Activated T-helper 2 cell treated with anti-CD3 and anti-CD28 coated beads, Interferon-gamma antibody, Interleukin-2, Interleukin-4, amounts not matched to agents 10 μg/mL and 5 μg/mL and 100 μg/mL, durations not matched to agents 14 hours and 24 hours and 36 hours (primary cell): ENCODE measurements around the gene STT3A. TPM values are rescaled to one million over a fixed set of nuclear protein-coding genes. Genes with fewer than 3 reads are reported as not detected.
A peak's percentile ranks its signal among the peaks of the same experiment; 100 is the strongest.

Source experiments
- DNase-seq: peaks from one replicate; pipeline ENCODE4 v3.0.0; 2021; ENCODE audit warnings: low spot score
- H3K27ac Mint-ChIP-seq: one replicate; pipeline ENCODE4 v1.8.0; 2021; ENCODE audit warnings: mixed read lengths
- H3K27me3 Mint-ChIP-seq: one replicate; pipeline ENCODE4 v1.8.0; 2021; ENCODE audit warnings: low read depth, mixed read lengths
- H3K36me3 Mint-ChIP-seq: one replicate; pipeline ENCODE4 v1.8.0; 2021; ENCODE audit warnings: low read depth, mixed read lengths
- H3K4me1 Mint-ChIP-seq: one replicate; pipeline ENCODE4 v1.8.0; 2021; ENCODE audit warnings: low read depth, mixed read lengths
- H3K4me3 Mint-ChIP-seq: one replicate; pipeline ENCODE4 v1.8.0; 2021; ENCODE audit warnings: low read depth, mild to moderate bottlenecking, moderate library complexity, mixed read lengths
- H3K9me3 Mint-ChIP-seq: one replicate; pipeline ENCODE4 v1.8.0; 2021; ENCODE audit warnings: mixed read lengths
- intact Hi-C: fragments of 100-400 bp; cut with micrococcal nuclease; formaldehyde crosslinking; loops from one replicate; pipeline ENCODE4 v1.15.1; 2023
- total RNA-seq: library from RNA; stranded (reverse); gene quantifications from 2 replicates; pipeline ENCODE4 v1.2.3, GENCODE V29; 2022

Gene STT3A
- total RNA-seq, 1 donor from 2014 or later, result 198 TPM

GRCh38 chr11:125627236-125627910, 34.7 kb downstream of the STT3A start:
- no peak for DNase-seq
- Mint-ChIP-seq H3K36me3 (peaks cover 56% of the 10 kb centered on the region), H3K27me3 (no peaks in the 10 kb centered on the region), H3K9me3 (no peaks in the 10 kb centered on the region), H3K4me1 (peaks cover 35% of the 10 kb centered on the region), H3K27ac (no peak overlapping the region), H3K4me3 (peak overlapping the region; percentile 91)
- intact Hi-C loops, result loop anchor here (5.0 kb wide), 1 partner anchor 245 kb away; no protein-coding TSS in a partner anchor

- Mint-ChIP-seq H3K4me1 (peaks cover 14% of the 10 kb centered on the region), H3K36me3 (peaks cover 77% of the 10 kb centered on the region), H3K4me3 (no peak overlapping the region), H3K27ac (no peak overlapping the region), H3K9me3 (no peaks in the 10 kb centered on the region), H3K27me3 (no peaks in the 10 kb centered on the region)
- intact Hi-C loops, result no loop called here
- no peak for DNase-seq
These were observed 45.2 kb downstream of the STT3A start for GRCh38 chr11:125637840-125638239.

GRCh38 chr11:125638315-125638714, 45.7 kb downstream of the STT3A start:
- H3K9me3 Mint-ChIP-seq, result no peaks in the 10 kb centered on the region
- intact Hi-C loops, result no loop called here
- peaks cover 14% of the 10 kb centered on the region for H3K4me1 Mint-ChIP-seq
- peaks cover 73% of the 10 kb centered on the region for H3K36me3 Mint-ChIP-seq
- no peak overlapping the region for H3K4me3 Mint-ChIP-seq
- no peaks in the 10 kb centered on the region for H3K27me3 Mint-ChIP-seq
- DNase-seq, result no peak
- no peak overlapping the region for H3K27ac Mint-ChIP-seq

- Mint-ChIP-seq H3K27me3 (no peaks in the 10 kb centered on the region), H3K4me3 (no peak overlapping the region), H3K9me3 (no peaks in the 10 kb centered on the region), H3K36me3 (peaks cover 73% of the 10 kb centered on the region), H3K27ac (no peak overlapping the region), H3K4me1 (peaks cover 25% of the 10 kb centered on the region)
- no peak for DNase-seq
- intact Hi-C loops, result no loop called here
These were observed 53.2 kb downstream of the STT3A start for GRCh38 chr11:125645871-125646270.

GRCh38 chr11:125649465-125650166, 57.0 kb downstream of the STT3A start:
- no peak overlapping the region for H3K4me3 Mint-ChIP-seq
- H3K4me1 Mint-ChIP-seq, result peaks cover 33% of the 10 kb centered on the region
- H3K9me3 Mint-ChIP-seq, result no peaks in the 10 kb centered on the region
- H3K36me3 Mint-ChIP-seq, result peaks cover 65% of the 10 kb centered on the region
- peak overlapping the region; percentile 31 for H3K27ac Mint-ChIP-seq
- DNase-seq, result no peak
- intact Hi-C loops, result no loop called here
- H3K27me3 Mint-ChIP-seq, result no peaks in the 10 kb centered on the region

GRCh38 chr11:125662689-125663088, 70.0 kb downstream of the STT3A start:
- DNase-seq, result no peak
- H3K27me3 Mint-ChIP-seq, result no peaks in the 10 kb centered on the region
- peak overlapping the region; percentile 59 for H3K27ac Mint-ChIP-seq
- peaks cover 41% of the 10 kb centered on the region for H3K9me3 Mint-ChIP-seq
- intact Hi-C loops, result no loop called here
- H3K4me1 Mint-ChIP-seq, result peaks cover 24% of the 10 kb centered on the region
- H3K4me3 Mint-ChIP-seq, result no peak overlapping the region
- H3K36me3 Mint-ChIP-seq, result peaks cover 88% of the 10 kb centered on the region

- Mint-ChIP-seq H3K9me3 (peaks cover 41% of the 10 kb centered on the region), H3K36me3 (peaks cover 83% of the 10 kb centered on the region), H3K27ac (peak overlapping the region; percentile 59), H3K4me3 (no peak overlapping the region), H3K27me3 (no peaks in the 10 kb centered on the region), H3K4me1 (peaks cover 24% of the 10 kb centered on the region)
- intact Hi-C loops, result no loop called here
- DNase-seq, result no peak
These were observed 71.3 kb downstream of the STT3A start for GRCh38 chr11:125663910-125664309.

GRCh38 chr11:125667151-125667550, 74.5 kb downstream of the STT3A start:
- Mint-ChIP-seq H3K4me3 (no peak overlapping the region), H3K4me1 (peaks cover 33% of the 10 kb centered on the region), H3K27ac (no peak overlapping the region), H3K36me3 (peaks cover 84% of the 10 kb centered on the region), H3K27me3 (no peaks in the 10 kb centered on the region), H3K9me3 (peaks cover 41% of the 10 kb centered on the region)
- no peak for DNase-seq
- intact Hi-C loops, result no loop called here

GRCh38 chr11:125670172-125670571, 77.5 kb downstream of the STT3A start:
- H3K27me3 Mint-ChIP-seq, result no peaks in the 10 kb centered on the region
- H3K4me3 Mint-ChIP-seq, result no peak overlapping the region
- H3K9me3 Mint-ChIP-seq, result peaks cover 18% of the 10 kb centered on the region
- peaks cover 56% of the 10 kb centered on the region for H3K36me3 Mint-ChIP-seq
- H3K4me1 Mint-ChIP-seq, result peaks cover 17% of the 10 kb centered on the region
- DNase-seq, result no peak
- H3K27ac Mint-ChIP-seq, result no peak overlapping the region
- intact Hi-C loops, result no loop called here

GRCh38 chr11:125671561-125671960, 78.9 kb downstream of the STT3A start:
- DNase-seq, result no peak
- Mint-ChIP-seq H3K9me3 (peaks cover 8% of the 10 kb centered on the region), H3K4me3 (no peak overlapping the region), H3K4me1 (peaks cover 14% of the 10 kb centered on the region), H3K27me3 (no peaks in the 10 kb centered on the region), H3K36me3 (peaks cover 47% of the 10 kb centered on the region), H3K27ac (no peak overlapping the region)
- intact Hi-C loops, result no loop called here

Other genes with a start within 250 kb of the STT3A start
- gene FEZ1, start 96.6 kb upstream of the STT3A start, total RNA-seq, result 0.80 and 1.1 TPM in 2 replicates
- gene EI24, start 23.4 kb upstream of the STT3A start, total RNA-seq, result 44.4 and 50.9 TPM in 2 replicates
- gene CHEK1, start 32.3 kb downstream of the STT3A start, total RNA-seq, result 109 and 110 TPM in 2 replicates
- gene ACRV1, start 88.0 kb downstream of the STT3A start, total RNA-seq, result not detected in 2 replicates
- not detected in 2 replicates for gene PATE1, start 153.4 kb downstream of the STT3A start, total RNA-seq
- not detected in 2 replicates for gene PATE2, start 186.0 kb downstream of the STT3A start, total RNA-seq
- gene PATE3, start 195.3 kb downstream of the STT3A start, total RNA-seq, result not detected in 2 replicates
- gene PATE4, start 240.5 kb downstream of the STT3A start, total RNA-seq, result not detected in 2 replicates